HCT116 (cell line): ENCODE results near the gene ANKRD6.

ENCODE experiments used
- CBX3 ChIP-seq: IDR thresholded peaks from 2 replicates; pipeline ENCODE4 v1.6.1; 2012; ENCODE audit warnings: low read depth
- CEBPB ChIP-seq: IDR thresholded peaks from 2 replicates; pipeline ENCODE4 v1.6.1; 2012; ENCODE audit warnings: low read depth
- CTCF ChIP-seq, 3 experiments: fragments of 200-600 bp in 1 of 3; sonication (generic) in 1 of 3; IDR thresholded peaks in 2 of 3; conservative IDR thresholded peaks in 1 of 3; 2 replicates each; pipeline ENCODE4 v1.5.1; 2012 to 2017; ENCODE audit warnings: low read depth in 2 of 3, low read length in 2 of 3, antibody characterized with exemption in 1 of 3, borderline replicate concordance in 1 of 3, control low read depth in 1 of 3, mild to moderate bottlenecking in 1 of 3, mixed read lengths in 1 of 3, mixed run types in 1 of 3, moderate library complexity in 1 of 3; ENCODE audit not compliant: insufficient read depth in 1 of 3
- EZH2 ChIP-seq: fragments of 200-600 bp; sonication (generic); IDR thresholded peaks from 2 replicates; pipeline ENCODE4 v1.6.1; 2017; ENCODE audit warnings: antibody characterized with exemption, mixed run types
- FOSL1 ChIP-seq: IDR thresholded peaks from 2 replicates; pipeline ENCODE4 v1.6.1; 2012; ENCODE audit warnings: low read depth
- POLR2A ChIP-seq: IDR thresholded peaks from 2 replicates; pipeline ENCODE4 v1.7.0; 2011; ENCODE audit warnings: borderline replicate concordance; ENCODE audit not compliant: insufficient read depth, insufficient read length; ENCODE audit errors: extremely low read depth
- POLR2AphosphoS5 ChIP-seq: IDR thresholded peaks from 2 replicates; pipeline ENCODE4 v1.6.1; 2011; ENCODE audit warnings: mild to moderate bottlenecking, low read depth, low read length, moderate library complexity
- RAD21 ChIP-seq: IDR thresholded peaks from 2 replicates; pipeline ENCODE4 v1.6.1; 2012; ENCODE audit warnings: low read depth, mild to moderate bottlenecking
- REST ChIP-seq: IDR thresholded peaks from 2 replicates; pipeline ENCODE4 v1.6.1; 2012; ENCODE audit warnings: low read depth
- SRF ChIP-seq: IDR thresholded peaks from 2 replicates; pipeline ENCODE4 v1.6.1; 2012; ENCODE audit warnings: low read depth
- TCF7L2 ChIP-seq: IDR thresholded peaks from 2 replicates; pipeline ENCODE4 v1.7.0; 2011; ENCODE audit warnings: borderline replicate concordance, inconsistent platforms; ENCODE audit not compliant: insufficient read depth, insufficient read length; ENCODE audit errors: extremely low read depth
- ZNF274 ChIP-seq: fragments of 200-500 bp; sonication (Bioruptor generic); IDR thresholded peaks from 2 replicates; pipeline ENCODE4 v1.6.1; 2014; ENCODE audit warnings: mild to moderate bottlenecking, low read depth, low read length, inconsistent platforms
- TF ChIP-seq, protein P1 (sequence below): IDR thresholded peaks from 2 replicates; pipeline ENCODE4 v1.6.1; 2012

DNA sequence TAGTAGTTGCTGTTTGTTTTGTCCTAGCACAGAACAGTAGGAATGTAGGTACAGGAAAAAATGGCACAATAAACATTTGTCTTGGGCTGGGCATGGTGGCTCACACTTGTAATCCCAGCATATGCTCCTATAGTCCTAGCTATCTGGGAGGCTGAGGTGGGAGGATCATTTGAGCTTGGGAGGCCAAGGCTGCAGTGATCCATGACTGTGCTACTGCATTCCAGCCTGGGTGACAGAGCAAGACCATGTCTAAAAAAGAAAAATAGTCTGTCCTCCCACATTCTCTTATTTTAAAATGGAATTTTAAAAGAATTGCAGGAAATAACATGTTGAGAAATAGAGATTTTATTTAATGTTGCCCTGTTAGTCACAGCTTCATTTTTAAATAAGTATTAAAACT, 87.8 kb downstream of the ANKRD6 start:
- TF ChIP-seq REST: no peak
- no peak for TF ChIP-seq FOSL1
- no peak for TF ChIP-seq TCF7L2
- TF ChIP-seq CTCF (IDR thresholded peaks at IDR 0.05 in 2 of 3, conservative IDR thresholded peaks at IDR 0.05 in 1 of 3; ENCODE audit: borderline replicate concordance in 1 of 3, insufficient read depth in 1 of 3, low read depth in 2 of 3, low read length in 2 of 3): no peak
- TF ChIP-seq POLR2A: no peak
- TF ChIP-seq CEBPB: no peak
- TF ChIP-seq EZH2: no peak
- TF ChIP-seq ZNF274: no peak
- no peak for TF ChIP-seq RAD21
- TF ChIP-seq, protein P1, sequence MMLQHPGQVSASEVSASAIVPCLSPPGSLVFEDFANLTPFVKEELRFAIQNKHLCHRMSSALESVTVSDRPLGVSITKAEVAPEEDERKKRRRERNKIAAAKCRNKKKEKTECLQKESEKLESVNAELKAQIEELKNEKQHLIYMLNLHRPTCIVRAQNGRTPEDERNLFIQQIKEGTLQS: no peak
- TF ChIP-seq CBX3: no peak
- TF ChIP-seq POLR2AphosphoS5: no peak
- no peak for TF ChIP-seq SRF
